ENCODE measurements around the gene ATF5.

ATF5 gene

GRCh38 chr19:49894879-49895565, 34.0 kb upstream of the ATF5 start:
- DNase-seq, result no peak

- DNase-seq, result no peak
Observed at GRCh38 chr19:49895566-49896297, 33.3 kb upstream of the ATF5 start.

GRCh38 chr19:49896863-49897621, 32.0 kb upstream of the ATF5 start, which contains the start of gene IL4I1:
IL4I1 (minus strand) TSS chr19:49896887; CDS start chr19:49896160, 727 bp downstream.
- no peak for DNase-seq

GRCh38 chr19:49904136-49904535, 24.9 kb upstream of the ATF5 start:
- no peak for DNase-seq

GRCh38 chr19:49906879-49907564, 22.0 kb upstream of the ATF5 start:
- no peak for DNase-seq

- no peak for DNase-seq
Observed at GRCh38 chr19:49907745-49908446, 21.1 kb upstream of the ATF5 start.

- DNase-seq, result no peak
Observed at GRCh38 chr19:49908480-49909420, 20.3 kb upstream of the ATF5 start.

GRCh38 chr19:49910179-49910578, 18.8 kb upstream of the ATF5 start:
- DNase-seq, result no peak

GRCh38 chr19:49911381-49912145, 17.4 kb upstream of the ATF5 start:
- DNase-seq, result no peak

GRCh38 chr19:49912965-49913685, 15.9 kb upstream of the ATF5 start:
- no peak for DNase-seq

- no peak for DNase-seq
Observed at GRCh38 chr19:49913720-49914119, 15.3 kb upstream of the ATF5 start.

GRCh38 chr19:49915271-49915670, 13.7 kb upstream of the ATF5 start:
- no peak for DNase-seq

- DNase-seq, result no peak
Observed at GRCh38 chr19:49916839-49917733, 11.9 kb upstream of the ATF5 start.

GRCh38 chr19:49918089-49918488, 10.9 kb upstream of the ATF5 start:
- no peak for DNase-seq

- DNase-seq, result no peak
Observed at GRCh38 chr19:49920624-49921363, 8.2 kb upstream of the ATF5 start.

GRCh38 chr19:49921871-49922795, 6.9 kb upstream of the ATF5 start:
- no peak for DNase-seq
